Measurements from ENCODE around the gene UBR2. TPM values are rescaled to one million over a fixed set of nuclear protein-coding genes. Genes with fewer than 3 reads are reported as not detected.

UBR2 gene
- total RNA-seq, 2 experiments from 2014 or later: 27.4 to 27.7 TPM

- CTCF ChIA-PET: interaction anchor here (1.1 to 1.5 kb wide), 2 partner anchors 17 to 71 kb away, joined by 3 read pairs; no protein-coding TSS in a partner anchor
- ATAC-seq (ENCODE audit: poor library complexity): no peak
- no peak overlapping the region for H3K4me3 Mint-ChIP-seq
- no peaks in the 10 kb centered on the region for H3K9me3 ChIP-seq (ENCODE audit: control insufficient read depth in 1 of 2, insufficient read depth in 1 of 2, low read length in 2 of 2)
- peaks cover 65% of the 10 kb centered on the region for H3K36me3 ChIP-seq (ENCODE audit: insufficient read depth, low read length)
- intact Hi-C loops (cut with DNase I, micrococcal nuclease): no loop called here
- POLR2A ChIA-PET: no interaction called here
- no peaks in the 10 kb centered on the region for H3K27me3 Mint-ChIP-seq
- no peak for TF ChIP-seq CTCF (IDR thresholded peaks at IDR 0.05)
- no peak for DNase-seq
- no peaks in the 10 kb centered on the region for H3K27me3 ChIP-seq (ENCODE audit: control insufficient read depth in 1 of 2, insufficient read depth in 2 of 2, low read length in 2 of 2)
- no peak overlapping the region for H3K4me3 ChIP-seq (ENCODE audit: low read length)
- no peak overlapping the region for H3K27ac ChIP-seq (ENCODE audit: low read depth in 1 of 2, low read length in 2 of 2)
- H3K4me1 ChIP-seq (ENCODE audit: insufficient read depth, low read length): no peaks in the 10 kb centered on the region
- H3K9me3 Mint-ChIP-seq: no peaks in the 10 kb centered on the region
- H3K4me1 Mint-ChIP-seq (ENCODE audit: low read depth): no peaks in the 10 kb centered on the region
- H3K27ac Mint-ChIP-seq: no peak overlapping the region
- peaks cover 76% of the 10 kb centered on the region for H3K36me3 Mint-ChIP-seq (ENCODE audit: low read depth)
These were observed 54.3 kb downstream of the UBR2 start for GRCh38 chr6:42618105-42618504.

DNA sequence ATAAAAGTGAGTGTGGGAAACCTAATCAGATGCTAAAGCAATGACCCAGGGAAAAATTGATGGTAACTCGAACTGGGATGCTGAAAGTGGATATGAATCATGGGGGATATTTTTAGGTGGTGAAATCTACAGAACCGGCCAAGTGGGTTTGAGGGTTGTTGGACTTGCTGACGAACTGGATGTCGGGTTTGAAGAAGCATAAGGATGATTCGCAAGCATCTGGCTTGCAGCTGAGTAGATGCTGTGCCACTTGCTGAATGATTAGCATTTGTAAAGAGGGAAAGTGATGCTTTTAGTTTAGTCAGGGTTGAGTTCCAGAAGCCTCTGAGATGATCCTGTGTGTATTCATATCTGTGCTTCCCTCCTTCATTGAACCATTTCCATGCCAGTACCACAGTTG, 54.9 kb downstream of the UBR2 start:
- Mint-ChIP-seq H3K4me1 (ENCODE audit: low read depth) (no peaks in the 10 kb centered on the region), H3K27me3 (no peaks in the 10 kb centered on the region), H3K27ac (no peak overlapping the region), H3K36me3 (ENCODE audit: low read depth) (peaks cover 75% of the 10 kb centered on the region), H3K4me3 (no peak overlapping the region), H3K9me3 (no peaks in the 10 kb centered on the region)
- H3K27ac ChIP-seq (ENCODE audit: low read depth in 1 of 2, low read length in 2 of 2): no peak overlapping the region
- POLR2A ChIA-PET: no interaction called here
- peaks cover 59% of the 10 kb centered on the region for H3K36me3 ChIP-seq (ENCODE audit: insufficient read depth, low read length)
- H3K4me3 ChIP-seq (ENCODE audit: low read length): no peak overlapping the region
- no peaks in the 10 kb centered on the region for H3K9me3 ChIP-seq (ENCODE audit: control insufficient read depth in 1 of 2, insufficient read depth in 1 of 2, low read length in 2 of 2)
- no peak for ATAC-seq (ENCODE audit: poor library complexity)
- intact Hi-C loops (cut with DNase I, micrococcal nuclease): no loop called here
- no peaks in the 10 kb centered on the region for H3K27me3 ChIP-seq (ENCODE audit: control insufficient read depth in 1 of 2, insufficient read depth in 2 of 2, low read length in 2 of 2)
- no peaks in the 10 kb centered on the region for H3K4me1 ChIP-seq (ENCODE audit: insufficient read depth, low read length)
- CTCF ChIA-PET: interaction anchor here (1.1 to 1.5 kb wide), 2 partner anchors 17 to 71 kb away, joined by 3 read pairs; no protein-coding TSS in a partner anchor
- no peak for TF ChIP-seq CTCF (IDR thresholded peaks at IDR 0.05)
- DNase-seq: no peak

DNA sequence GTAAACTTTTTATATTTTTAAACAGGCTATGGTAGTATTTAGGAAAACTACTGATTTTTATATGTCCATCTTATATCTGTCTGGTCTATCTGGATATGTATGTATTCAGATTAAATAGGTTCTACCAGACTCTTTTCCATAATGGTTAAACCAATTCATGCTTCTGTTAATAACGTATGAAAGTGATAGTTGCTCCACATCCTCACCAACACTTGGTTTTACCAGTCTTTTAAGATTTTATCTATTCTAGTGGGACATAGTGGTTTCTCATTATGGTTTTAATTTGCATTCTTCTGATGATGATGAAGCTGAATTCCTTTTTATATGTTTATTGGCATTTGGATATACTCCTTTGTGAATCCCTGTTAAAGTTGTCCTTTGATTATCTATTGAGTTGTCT, 56.1 kb downstream of the UBR2 start:
- DNase-seq (no peak), ATAC-seq (ENCODE audit: poor library complexity) (no peak)
- no peaks in the 10 kb centered on the region for H3K27me3 ChIP-seq (ENCODE audit: control insufficient read depth in 1 of 2, insufficient read depth in 2 of 2, low read length in 2 of 2)
- H3K4me1 Mint-ChIP-seq (ENCODE audit: low read depth): no peaks in the 10 kb centered on the region
- POLR2A ChIA-PET: no interaction called here
- H3K4me3 ChIP-seq (ENCODE audit: low read length): no peak overlapping the region
- TF ChIP-seq CTCF (IDR thresholded peaks at IDR 0.05): no peak
- no peaks in the 10 kb centered on the region for H3K9me3 Mint-ChIP-seq
- H3K27ac ChIP-seq (ENCODE audit: low read depth in 1 of 2, low read length in 2 of 2): no peak overlapping the region
- CTCF ChIA-PET: interaction anchor here (0.8 to 1.2 kb wide), 2 partner anchors 11 to 39 kb away, joined by 3 to 4 read pairs; no protein-coding TSS in a partner anchor
- intact Hi-C loops (cut with DNase I, micrococcal nuclease): no loop called here
- no peaks in the 10 kb centered on the region for H3K4me1 ChIP-seq (ENCODE audit: insufficient read depth, low read length)
- no peak overlapping the region for H3K4me3 Mint-ChIP-seq
- no peaks in the 10 kb centered on the region for H3K27me3 Mint-ChIP-seq
- H3K9me3 ChIP-seq (ENCODE audit: control insufficient read depth in 1 of 2, insufficient read depth in 1 of 2, low read length in 2 of 2): no peaks in the 10 kb centered on the region
- H3K36me3 Mint-ChIP-seq (ENCODE audit: low read depth): peaks cover 80% of the 10 kb centered on the region
- H3K27ac Mint-ChIP-seq: no peak overlapping the region
- H3K36me3 ChIP-seq (ENCODE audit: insufficient read depth, low read length): peaks cover 64% of the 10 kb centered on the region

Measured in CD4-positive, alpha-beta T cell (primary cell).